CD14-positive monocyte (primary cell): ENCODE results near the gene OXCT1. TPM values are rescaled to one million over a fixed set of nuclear protein-coding genes. Genes with fewer than 3 reads are reported as not detected.

Experiments used
- DNase-seq, 3 donors: peaks; one replicate each; pipeline ENCODE4 v3.0.0-alpha.2; 2011 to 2022
- H2AFZ ChIP-seq: 2 replicates; pipeline ENCODE4 v1.6.0; 2012; ENCODE audit warnings: mild to moderate bottlenecking, low read depth, low read length, inconsistent platforms; ENCODE audit not compliant: insufficient read depth, poor library complexity, severe bottlenecking
- H3K27ac ChIP-seq, 2 donors: 1 replicate in 1 of 2; 2 replicates in 1 of 2; pipeline ENCODE4 v1.5.1; 2012 to 2013; ENCODE audit warnings: low read length in 2 of 2, control low read depth in 1 of 2, inconsistent platforms in 1 of 2, low read depth in 1 of 2, mild to moderate bottlenecking in 1 of 2
- H3K27me3 ChIP-seq, 2 donors: one replicate each; pipeline versions ENCODE4 v1.6.0 to v1.6.1; 2011 to 2013; ENCODE audit warnings: low read length in 2 of 2; ENCODE audit not compliant: control insufficient read depth in 2 of 2, insufficient read depth in 2 of 2
- H3K36me3 ChIP-seq, 2 donors: replicated peaks in 1 of 2; 1 replicate in 1 of 2; 2 replicates in 1 of 2; pipeline versions ENCODE4 v1.5.1 to v1.6.1; 2012 to 2013; ENCODE audit warnings: low read length in 2 of 2, control low read depth in 1 of 2, inconsistent platforms in 1 of 2, mild to moderate bottlenecking in 1 of 2; ENCODE audit not compliant: insufficient read depth in 2 of 2, control insufficient read depth in 1 of 2
- H3K4me1 ChIP-seq, 2 donors: 1 replicate in 1 of 2; 2 replicates in 1 of 2; pipeline versions ENCODE4 v1.5.1 to v1.6.1; 2012 to 2013; ENCODE audit warnings: low read length in 2 of 2, control low read depth in 1 of 2, inconsistent platforms in 1 of 2, mild to moderate bottlenecking in 1 of 2, moderate library complexity in 1 of 2; ENCODE audit not compliant: insufficient read depth in 2 of 2, control insufficient read depth in 1 of 2
- H3K4me2 ChIP-seq: replicated peaks from 2 replicates; pipeline ENCODE3; 2012; ENCODE audit warnings: low read length, moderate library complexity, mild to moderate bottlenecking; ENCODE audit not compliant: poor library complexity, severe bottlenecking; ENCODE audit errors: extremely low read depth
- H3K4me3 ChIP-seq, 3 experiments: fragments of 200-600 bp in 1 of 3; sonication (generic) in 1 of 3; replicated peaks in 1 of 3; 1 replicate in 2 of 3; 2 replicates in 1 of 3; pipeline ENCODE4 v1.5.1; 2011 to 2013; ENCODE audit warnings: low read length in 3 of 3, mild to moderate bottlenecking in 3 of 3, control low read depth in 2 of 3, low read depth in 2 of 3, inconsistent platforms in 1 of 3, moderate library complexity in 1 of 3
- H3K79me2 ChIP-seq: 2 replicates; pipeline ENCODE4 v1.6.0; 2012; ENCODE audit warnings: mild to moderate bottlenecking, control low read depth, inconsistent platforms, low read length, moderate library complexity; ENCODE audit not compliant: insufficient read depth
- H3K9ac ChIP-seq: 2 replicates; pipeline ENCODE4 v1.6.0; 2017; ENCODE audit warnings: low read length, mild to moderate bottlenecking; ENCODE audit not compliant: insufficient read depth, poor library complexity, severe bottlenecking
- H3K9me3 ChIP-seq, 2 donors: replicated peaks in 1 of 2; 1 replicate in 1 of 2; 2 replicates in 1 of 2; pipeline versions ENCODE4 v1.5.1 to v1.6.1; 2012 to 2013; ENCODE audit warnings: low read length in 2 of 2, control low read depth in 1 of 2; ENCODE audit not compliant: control insufficient read depth in 1 of 2, insufficient read depth in 1 of 2
- H4K20me1 ChIP-seq: 2 replicates; pipeline ENCODE4 v1.6.0; 2012; ENCODE audit warnings: mild to moderate bottlenecking, low read length, control low read depth, moderate library complexity; ENCODE audit not compliant: insufficient read depth
- H3K27ac Mint-ChIP-seq, 7 donors: one replicate each; pipeline ENCODE4 v1.8.0; 2020; ENCODE audit warnings: mild to moderate bottlenecking in 7 of 7, mixed read lengths in 7 of 7, moderate library complexity in 6 of 7, inconsistent platforms in 2 of 7
- H3K27me3 Mint-ChIP-seq, 3 donors: one replicate each; pipeline ENCODE4 v1.8.0; 2021 to 2022; ENCODE audit warnings: low read depth in 3 of 3, mild to moderate bottlenecking in 3 of 3, mixed read lengths in 3 of 3, moderate library complexity in 3 of 3, inconsistent platforms in 1 of 3
- H3K36me3 Mint-ChIP-seq, 2 donors: one replicate each; pipeline ENCODE4 v1.8.0; 2020; ENCODE audit warnings: mixed read lengths in 2 of 2, inconsistent platforms in 1 of 2, mild to moderate bottlenecking in 1 of 2
- H3K4me1 Mint-ChIP-seq: one replicate; pipeline ENCODE4 v1.8.0; 2020; ENCODE audit warnings: mild to moderate bottlenecking, mixed read lengths
- H3K4me3 Mint-ChIP-seq, 2 donors: one replicate each; pipeline ENCODE4 v1.8.0; 2020; ENCODE audit warnings: mild to moderate bottlenecking in 2 of 2, mixed read lengths in 2 of 2, moderate library complexity in 1 of 2
- H3K9me3 Mint-ChIP-seq, 7 donors: one replicate each; pipeline ENCODE4 v1.8.0; 2020 to 2022; ENCODE audit warnings: mixed read lengths in 7 of 7, mild to moderate bottlenecking in 6 of 7, moderate library complexity in 6 of 7, inconsistent platforms in 2 of 7
- WGBS: methylation state at CpG from one replicate; pipeline ENCODE4 v1.1.5; 2013; ENCODE audit warnings: missing lambda C conversion rate; ENCODE audit not compliant: insufficient coverage; 5-methylcytosine and 5-hydroxymethylcytosine counted together
- intact Hi-C, 2 donors: fragments of 100-400 bp; cut with micrococcal nuclease; formaldehyde crosslinking; loops; one replicate each; pipeline versions ENCODE4 v1.15.0 to v1.15.1; 2023
- polyA plus RNA-seq, 3 donors: library from polyadenylated mRNA; depleted of rRNA in 1 of 3; unstranded in 2 of 3; stranded (reverse) in 1 of 3; fragments of 300-500 nt in 2 of 3; fragments of >200 nt in 1 of 3; fragmentation: Illumina TruSeq in 2 of 3; gene quantifications; 1 replicate in 2 of 3; 2 replicates in 1 of 3; pipeline ENCODE4 v1.2.3, GENCODE V29; 2012 to 2021
- TF ChIP-seq, protein P1 (sequence below): fragments of 200-600 bp; IDR thresholded peaks from one replicate; pipeline ENCODE4 v1.8.0; 2022; ENCODE audit warnings: antibody characterized with exemption, mild to moderate bottlenecking

OXCT1 gene
- polyA plus RNA-seq, 3 donors, result 1.3 to 3.4 (median 1.9) TPM

DNA sequence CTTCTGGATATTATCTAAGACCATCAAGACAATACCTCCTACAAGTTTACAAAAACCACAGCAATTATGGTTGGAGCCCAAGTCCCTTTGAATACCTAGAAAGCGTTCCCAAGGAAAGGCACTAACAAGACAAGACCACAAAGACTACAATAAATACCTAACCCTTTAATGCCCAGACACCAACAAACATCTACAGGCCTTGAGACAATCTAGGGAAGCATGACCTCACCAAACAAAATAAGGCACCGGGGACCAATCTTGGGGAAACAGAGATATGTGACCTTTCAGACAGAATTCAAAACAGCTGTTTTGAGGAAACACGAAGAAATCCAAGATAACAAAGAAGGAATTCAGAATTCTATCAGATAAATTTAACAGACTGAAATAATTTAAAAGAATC is 37.8 kb downstream of the OXCT1 start:
- WGBS, result 80% methylated on average over 1 of the region's 3 CpGs
- H3K36me3 Mint-ChIP-seq, result peaks cover 28 to 43% of the 10 kb centered on the region in 2 donors
- Histone ChIP-seq H3K4me3 (no peak overlapping the region), H4K20me1 (no peaks in the 10 kb centered on the region), H3K27me3 (no peaks in the 10 kb centered on the region), H3K4me2 (no peak overlapping the region), H3K9ac (no peak overlapping the region), H3K9me3 (no peaks in the 10 kb centered on the region), H3K27ac (no peak overlapping the region), H3K36me3 (peaks cover 2 to 13% of the 10 kb centered on the region in 2 donors), H3K4me1 (no peaks in the 10 kb centered on the region), H2AFZ (no peak overlapping the region), H3K79me2 (no peaks in the 10 kb centered on the region)
- H3K4me1 Mint-ChIP-seq, result no peaks in the 10 kb centered on the region
- TF ChIP-seq, protein P1, sequence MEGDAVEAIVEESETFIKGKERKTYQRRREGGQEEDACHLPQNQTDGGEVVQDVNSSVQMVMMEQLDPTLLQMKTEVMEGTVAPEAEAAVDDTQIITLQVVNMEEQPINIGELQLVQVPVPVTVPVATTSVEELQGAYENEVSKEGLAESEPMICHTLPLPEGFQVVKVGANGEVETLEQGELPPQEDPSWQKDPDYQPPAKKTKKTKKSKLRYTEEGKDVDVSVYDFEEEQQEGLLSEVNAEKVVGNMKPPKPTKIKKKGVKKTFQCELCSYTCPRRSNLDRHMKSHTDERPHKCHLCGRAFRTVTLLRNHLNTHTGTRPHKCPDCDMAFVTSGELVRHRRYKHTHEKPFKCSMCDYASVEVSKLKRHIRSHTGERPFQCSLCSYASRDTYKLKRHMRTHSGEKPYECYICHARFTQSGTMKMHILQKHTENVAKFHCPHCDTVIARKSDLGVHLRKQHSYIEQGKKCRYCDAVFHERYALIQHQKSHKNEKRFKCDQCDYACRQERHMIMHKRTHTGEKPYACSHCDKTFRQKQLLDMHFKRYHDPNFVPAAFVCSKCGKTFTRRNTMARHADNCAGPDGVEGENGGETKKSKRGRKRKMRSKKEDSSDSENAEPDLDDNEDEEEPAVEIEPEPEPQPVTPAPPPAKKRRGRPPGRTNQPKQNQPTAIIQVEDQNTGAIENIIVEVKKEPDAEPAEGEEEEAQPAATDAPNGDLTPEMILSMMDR, result no peak
- intact Hi-C loops, result no loop called here
- no peaks in the 10 kb centered on the region for H3K27me3 Mint-ChIP-seq
- no peak overlapping the region for H3K27ac Mint-ChIP-seq
- DNase-seq, result no peak
- H3K9me3 Mint-ChIP-seq, result peaks cover 0 to 4% (median 0%) of the 10 kb centered on the region in 7 donors
- no peak overlapping the region for H3K4me3 Mint-ChIP-seq

DNA sequence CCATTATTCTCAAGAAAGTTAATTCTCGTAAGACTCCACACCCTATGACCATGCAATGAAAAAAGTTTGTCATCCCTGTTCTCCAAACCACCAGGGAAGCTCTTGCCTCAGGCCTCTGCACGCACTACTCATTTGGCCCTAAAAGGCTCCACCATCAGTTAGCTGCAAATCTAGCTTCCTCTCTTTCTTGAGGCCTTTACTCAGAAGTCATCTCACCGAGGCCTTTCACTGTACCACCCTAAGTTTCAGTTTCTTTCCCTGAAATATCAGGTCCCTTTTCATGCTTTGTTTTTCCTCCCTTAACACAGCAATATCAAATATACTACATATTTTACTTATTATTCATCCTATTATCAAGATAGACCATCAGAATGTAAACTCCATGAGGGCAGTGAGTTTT is 39.1 kb downstream of the OXCT1 start:
- TF ChIP-seq, protein P1, result no peak
- no peak overlapping the region for H3K9ac ChIP-seq
- Mint-ChIP-seq H3K9me3 (peaks cover 0 to 4% (median 0%) of the 10 kb centered on the region in 7 donors), H3K4me1 (no peaks in the 10 kb centered on the region), H3K27ac (no peak overlapping the region), H3K4me3 (no peak overlapping the region), H3K36me3 (peaks cover 32 to 43% of the 10 kb centered on the region in 2 donors), H3K27me3 (no peaks in the 10 kb centered on the region)
- no peaks in the 10 kb centered on the region for H4K20me1 ChIP-seq
- no peaks in the 10 kb centered on the region for H3K27me3 ChIP-seq
- peaks cover 2 to 13% of the 10 kb centered on the region in 2 donors for H3K36me3 ChIP-seq
- no peak overlapping the region for H3K4me2 ChIP-seq
- H2AFZ ChIP-seq, result no peak overlapping the region
- intact Hi-C loops, result no loop called here
- H3K27ac ChIP-seq, result no peak overlapping the region
- H3K79me2 ChIP-seq, result no peaks in the 10 kb centered on the region
- H3K4me1 ChIP-seq, result no peaks in the 10 kb centered on the region
- 81% methylated on average over 2 of the region's 3 CpGs for WGBS
- no peak for DNase-seq
- H3K4me3 ChIP-seq, result no peak overlapping the region
- no peaks in the 10 kb centered on the region for H3K9me3 ChIP-seq
